Body of pancreas (tissue), 4 donors: Measurements from ENCODE around the gene INCENP. TPM values are rescaled to one million over a fixed set of nuclear protein-coding genes. Genes with fewer than 3 reads are reported as not detected.
"Not testable (repeated sequence)": the region's sequence is repeated elsewhere in the genome, so short reads cannot be mapped to it uniquely, and the experiment has no call there.

Source experiments
- ATAC-seq: fragments of 150-250 bp; one replicate; pipeline ENCODE4 v1.9.1; 2016
- DNase-seq, 4 donors: peaks; one replicate each; pipeline ENCODE4 v3.0.0-alpha.2; 2019
- H3K27ac ChIP-seq, 4 donors: fragments of 200-600 bp; sonication (generic); 1 replicate in 3 of 4; 2 replicates in 1 of 4; pipeline versions ENCODE4 v1.5.1 to v1.6.1; 2016 to 2019; ENCODE audit warnings: mild to moderate bottlenecking in 1 of 4, mixed read lengths in 1 of 4, moderate library complexity in 1 of 4
- H3K27me3 ChIP-seq, 2 donors: fragments of 200-600 bp; sonication (generic); one replicate each; pipeline ENCODE4 v1.6.0; 2016; ENCODE audit warnings: mild to moderate bottlenecking in 1 of 2
- H3K36me3 ChIP-seq, 2 donors: fragments of 200-600 bp; sonication (generic); replicated peaks in 1 of 2; 2 replicates each; pipeline ENCODE4 v1.5.1; 2016; ENCODE audit warnings: low read depth in 2 of 2; ENCODE audit not compliant: insufficient read depth in 1 of 2
- H3K4me1 ChIP-seq: fragments of 200-600 bp; sonication (generic); one replicate; pipeline ENCODE4 v1.6.0; 2016
- H3K4me3 ChIP-seq, 2 donors: fragments of 200-600 bp; sonication (generic); 1 replicate in 1 of 2; 2 replicates in 1 of 2; pipeline ENCODE4 v1.5.1; 2016 to 2019
- H3K9me3 ChIP-seq, 3 donors: fragments of 200-600 bp; sonication (generic); 1 replicate in 2 of 3; 2 replicates in 1 of 3; pipeline ENCODE4 v1.5.1; 2016
- POLR2A ChIP-seq, 3 donors: fragments of 450-650 bp; IDR thresholded peaks; one replicate each; pipeline ENCODE4 v1.6.1; 2016; ENCODE audit warnings: antibody characterized with exemption in 3 of 3, mild to moderate bottlenecking in 2 of 3
- WGBS, 2 donors: methylation state at CpG; one replicate each; pipeline ENCODE4 v1.1.5; 2017; 5-methylcytosine and 5-hydroxymethylcytosine counted together
- intact Hi-C: fragments of 100-400 bp; cut with DNase I; formaldehyde crosslinking; loops from one replicate; pipeline ENCODE4 v1.15.1; 2023
- total RNA-seq, 2 donors: library from RNA; depleted of rRNA; stranded (reverse); fragments of >200 nt; gene quantifications; one replicate each; pipeline ENCODE4 v1.1.0, GENCODE V29; 2016
- TF ChIP-seq, protein P1 (sequence below), 7 experiments: fragments of 450-650 bp in 4 of 7; fragments of 200-600 bp in 3 of 7; sonication (generic) in 3 of 7; IDR thresholded peaks; one replicate each; pipeline ENCODE4 v1.5.1; 2016 to 2019; ENCODE audit warnings: antibody characterized with exemption in 7 of 7

The INCENP gene
- total RNA-seq, 2 donors from 2014 or later: 5.4 to 7.9 TPM

- Histone ChIP-seq H3K27me3 (no peaks in the 10 kb centered on the region), H3K9me3 (no peaks in the 10 kb centered on the region), H3K36me3 (no peaks in the 10 kb centered on the region), H3K4me3 (no peak overlapping the region), H3K27ac (no peak overlapping the region), H3K4me1 (peaks cover 5% of the 10 kb centered on the region)
- DNase-seq: no peak
- WGBS, 2 donors: 22 to 24% methylated on average over 7 of the region's 7 CpGs
- intact Hi-C loops: loop anchor here (10.0 kb wide), 1 partner anchor 277 kb away; no protein-coding TSS in a partner anchor
- ATAC-seq: no peak
- TF ChIP-seq, protein P1, sequence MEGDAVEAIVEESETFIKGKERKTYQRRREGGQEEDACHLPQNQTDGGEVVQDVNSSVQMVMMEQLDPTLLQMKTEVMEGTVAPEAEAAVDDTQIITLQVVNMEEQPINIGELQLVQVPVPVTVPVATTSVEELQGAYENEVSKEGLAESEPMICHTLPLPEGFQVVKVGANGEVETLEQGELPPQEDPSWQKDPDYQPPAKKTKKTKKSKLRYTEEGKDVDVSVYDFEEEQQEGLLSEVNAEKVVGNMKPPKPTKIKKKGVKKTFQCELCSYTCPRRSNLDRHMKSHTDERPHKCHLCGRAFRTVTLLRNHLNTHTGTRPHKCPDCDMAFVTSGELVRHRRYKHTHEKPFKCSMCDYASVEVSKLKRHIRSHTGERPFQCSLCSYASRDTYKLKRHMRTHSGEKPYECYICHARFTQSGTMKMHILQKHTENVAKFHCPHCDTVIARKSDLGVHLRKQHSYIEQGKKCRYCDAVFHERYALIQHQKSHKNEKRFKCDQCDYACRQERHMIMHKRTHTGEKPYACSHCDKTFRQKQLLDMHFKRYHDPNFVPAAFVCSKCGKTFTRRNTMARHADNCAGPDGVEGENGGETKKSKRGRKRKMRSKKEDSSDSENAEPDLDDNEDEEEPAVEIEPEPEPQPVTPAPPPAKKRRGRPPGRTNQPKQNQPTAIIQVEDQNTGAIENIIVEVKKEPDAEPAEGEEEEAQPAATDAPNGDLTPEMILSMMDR (IDR thresholded peaks at IDR 0.05): no peak
- no peak for TF ChIP-seq POLR2A (IDR thresholded peaks at IDR 0.05)
Observed at GRCh38 chr11:62082292-62082657, 41.5 kb upstream of the INCENP start.

- H3K27me3 ChIP-seq, ATAC-seq, H3K9me3 ChIP-seq, H3K27ac ChIP-seq, H3K4me3 ChIP-seq, H3K4me1 ChIP-seq, DNase-seq, H3K36me3 ChIP-seq: not testable (repeated sequence)
- WGBS, 2 donors: 91 to 92% methylated on average over 6 of the region's 6 CpGs
- intact Hi-C loops: loop anchor here (10.0 kb wide), 1 partner anchor 280 kb away; no protein-coding TSS in a partner anchor
Observed at GRCh38 chr11:62084801-62085200, 39.0 kb upstream of the INCENP start.

DNA sequence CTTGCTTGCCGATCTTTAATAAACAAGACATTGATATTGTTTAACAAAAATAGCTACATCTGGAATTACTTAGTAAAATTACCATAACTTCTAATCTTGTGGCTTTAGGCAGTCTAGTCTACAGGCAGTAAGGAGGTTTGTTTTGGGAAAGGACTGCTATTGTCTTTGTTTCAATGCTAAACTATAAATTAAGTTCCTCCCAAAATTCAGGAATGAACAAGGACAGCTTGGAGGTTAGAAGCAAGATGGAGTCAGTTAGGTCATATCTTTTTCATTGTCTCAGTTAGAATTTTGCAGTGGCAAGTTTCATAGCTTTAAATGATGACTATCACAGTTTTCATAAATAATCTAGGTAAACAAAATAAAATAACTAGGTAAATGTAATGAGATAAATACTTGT, 36.1 kb upstream of the INCENP start:
- no peak overlapping the region for H3K4me3 ChIP-seq
- no peaks in the 10 kb centered on the region for H3K9me3 ChIP-seq
- WGBS, 2 donors: 74 to 84% methylated on average over 1 of the region's 1 CpG
- DNase-seq: no peak
- TF ChIP-seq POLR2A (IDR thresholded peaks at IDR 0.05): no peak
- TF ChIP-seq, protein P1 (IDR thresholded peaks at IDR 0.05): no peak
- H3K27me3 ChIP-seq: no peaks in the 10 kb centered on the region
- intact Hi-C loops: loop anchor here (10.0 kb wide), 1 partner anchor 283 kb away; no protein-coding TSS in a partner anchor
- H3K36me3 ChIP-seq: no peaks in the 10 kb centered on the region
- no peak for ATAC-seq
- no peak overlapping the region for H3K27ac ChIP-seq
- H3K4me1 ChIP-seq: no peaks in the 10 kb centered on the region

DNA sequence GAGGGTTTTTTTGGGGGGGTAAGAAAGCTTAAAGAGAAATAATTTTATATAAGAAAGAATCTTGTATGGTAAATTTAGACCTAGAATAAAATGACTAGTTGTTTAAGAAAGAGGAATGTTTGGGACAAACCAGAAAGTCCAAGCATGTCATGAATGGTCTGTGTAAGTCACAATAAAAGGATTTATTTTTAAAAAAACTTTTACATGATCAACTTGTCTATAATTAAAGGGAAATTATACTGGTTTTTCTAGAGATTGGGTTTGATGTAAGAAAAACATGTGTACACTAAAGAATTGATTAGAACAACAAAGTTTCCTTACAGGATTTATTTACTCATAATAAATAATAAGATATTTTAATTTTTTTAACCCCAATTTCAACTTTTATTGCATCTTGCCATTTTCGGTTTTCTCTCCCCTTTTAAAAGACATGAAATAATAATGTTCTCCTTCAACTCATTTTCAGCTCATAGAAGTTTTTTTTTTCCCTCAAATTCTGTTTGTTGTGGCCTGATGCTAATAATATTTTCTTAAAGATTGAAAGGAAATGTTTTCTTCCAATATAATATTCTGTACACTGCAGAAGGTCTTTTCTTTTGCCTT, 35.4 kb upstream of the INCENP start:
- WGBS, 2 donors: 18 to 33% methylated on average over 1 of the region's 1 CpG
- no peak overlapping the region for H3K4me3 ChIP-seq
- no peak for ATAC-seq
- H3K9me3 ChIP-seq: no peaks in the 10 kb centered on the region
- no peaks in the 10 kb centered on the region for H3K4me1 ChIP-seq
- DNase-seq: no peak
- no peak overlapping the region for H3K27ac ChIP-seq
- TF ChIP-seq, protein P1 (IDR thresholded peaks at IDR 0.05): no peak
- TF ChIP-seq POLR2A (IDR thresholded peaks at IDR 0.05): no peak
- no peaks in the 10 kb centered on the region for H3K36me3 ChIP-seq
- no peaks in the 10 kb centered on the region for H3K27me3 ChIP-seq
- intact Hi-C loops: loop anchor here (10.0 kb wide), 1 partner anchor 284 kb away; no protein-coding TSS in a partner anchor

- intact Hi-C loops: no loop called here
- Histone ChIP-seq H3K27me3 (no peaks in the 10 kb centered on the region), H3K4me1 (peaks cover 5% of the 10 kb centered on the region), H3K9me3 (no peaks in the 10 kb centered on the region), H3K36me3 (no peaks in the 10 kb centered on the region), H3K4me3 (no peak overlapping the region), H3K27ac (no peak overlapping the region)
- DNase-seq (no peak), ATAC-seq (no peak)
- no peak for TF ChIP-seq POLR2A (IDR thresholded peaks at IDR 0.05)
- TF ChIP-seq, protein P1 (IDR thresholded peaks at IDR 0.05): no peak
Observed at GRCh38 chr11:62103141-62103540, 20.7 kb upstream of the INCENP start.
